H1 (cell line): ENCODE data around the gene PCIF1. TPM values are rescaled to one million over a fixed set of nuclear protein-coding genes. Genes with fewer than 3 reads are reported as not detected.

Experiments used
- CTCF ChIA-PET: fragments of 300-600 bp; sonication (Branson Sonifier 250); formaldehyde crosslinking; loops from one replicate; lab custom pipeline; 2021; ENCODE audit not compliant: partially characterized antibody; lab: Charles Lee
- POLR2A ChIA-PET: fragments of 300-600 bp; sonication (Branson Sonifier 250); formaldehyde crosslinking; loops from one replicate; lab custom pipeline; 2021; ENCODE audit warnings: inconsistent platforms; ENCODE audit not compliant: partially characterized antibody; lab: Charles Lee
- DNase-seq, 2 experiments: peaks; one replicate each; pipeline versions ENCODE4 v3.0.0 to v3.0.0-alpha.2; 2010 to 2022; ENCODE audit warnings: low spot score in 2 of 2, low read depth in 1 of 2, mixed read lengths in 1 of 2
- FAIRE-seq: peaks from 2 replicates; lab custom pipeline; 2011; peaks lifted over from hg19 to GRCh38; lab: Jason Lieb, UNC
- H2AFZ ChIP-seq: 2 replicates; pipeline ENCODE4 v1.8.1; 2012; ENCODE audit warnings: low read length, inconsistent platforms
- H2AK5ac ChIP-seq: 2 replicates; pipeline ENCODE4 v1.6.1; 2013; ENCODE audit warnings: low read depth, low read length
- H2BK120ac ChIP-seq: replicated peaks from 2 replicates; pipeline ENCODE3; 2013; ENCODE audit warnings: low read depth, low read length, inconsistent platforms
- H2BK12ac ChIP-seq: 2 replicates; pipeline ENCODE4 v1.6.1; 2013; ENCODE audit warnings: low read depth, low read length
- H2BK15ac ChIP-seq: 2 replicates; pipeline ENCODE4 v1.6.1; 2013; ENCODE audit warnings: low read length
- H2BK20ac ChIP-seq: 2 replicates; pipeline ENCODE4 v1.6.1; 2013; ENCODE audit warnings: low read length
- H2BK5ac ChIP-seq: 2 replicates; pipeline ENCODE4 v1.6.1; 2013; ENCODE audit warnings: low read depth, low read length
- H3K14ac ChIP-seq: 2 replicates; pipeline ENCODE4 v1.6.1; 2013; ENCODE audit warnings: inconsistent platforms; ENCODE audit not compliant: insufficient read length
- H3K18ac ChIP-seq: 2 replicates; pipeline ENCODE4 v1.6.1; 2013; ENCODE audit warnings: low read length; ENCODE audit errors: extremely low read depth
- H3K23ac ChIP-seq: 2 replicates; pipeline ENCODE4 v1.6.1; 2013; ENCODE audit warnings: inconsistent platforms; ENCODE audit not compliant: insufficient read length
- H3K23me2 ChIP-seq: 2 replicates; pipeline ENCODE4 v1.6.1; 2013; ENCODE audit warnings: low read depth, low read length
- H3K27ac ChIP-seq: 2 replicates; pipeline ENCODE4 v1.6.1; 2011; ENCODE audit warnings: low read depth, low read length, inconsistent platforms
- H3K27me3 ChIP-seq, 4 experiments: replicated peaks in 1 of 4; 1 replicate in 1 of 4; 2 replicates in 3 of 4; pipeline versions ENCODE4 v1.6.1 to v1.8.1; 2011 to 2013; ENCODE audit warnings: low read length in 3 of 4, mild to moderate bottlenecking in 3 of 4, inconsistent platforms in 2 of 4, mixed read lengths in 2 of 4, moderate library complexity in 1 of 4; ENCODE audit not compliant: control insufficient read depth in 3 of 4, insufficient read depth in 3 of 4; ENCODE audit errors: extremely low read depth in 1 of 4
- H3K36me3 ChIP-seq, 4 experiments: 2 replicates each; pipeline versions ENCODE4 v1.6.1 to v1.8.1; 2011 to 2013; ENCODE audit warnings: mild to moderate bottlenecking in 4 of 4, low read length in 3 of 4, moderate library complexity in 2 of 4, control low read depth in 1 of 4, inconsistent platforms in 1 of 4; ENCODE audit not compliant: insufficient read depth in 4 of 4, control insufficient read depth in 2 of 4
- H3K4ac ChIP-seq: replicated peaks from 2 replicates; pipeline ENCODE3; 2013; ENCODE audit warnings: low read length, low read depth, mixed read lengths, inconsistent platforms; ENCODE audit not compliant: insufficient read length
- H3K4me1 ChIP-seq, 4 experiments: replicated peaks in 1 of 4; 1 replicate in 1 of 4; 2 replicates in 3 of 4; pipeline versions ENCODE4 v1.6.1 to v1.8.1; 2011 to 2013; ENCODE audit warnings: low read length in 3 of 4, inconsistent platforms in 2 of 4, mixed read lengths in 1 of 4; ENCODE audit not compliant: insufficient read depth in 4 of 4, control insufficient read depth in 3 of 4
- H3K4me2 ChIP-seq, 2 experiments: 2 replicates each; pipeline versions ENCODE4 v1.6.1 to v1.8.1; 2011 to 2013; ENCODE audit warnings: low read depth in 2 of 2, low read length in 2 of 2, control low read depth in 1 of 2, inconsistent platforms in 1 of 2, mild to moderate bottlenecking in 1 of 2; ENCODE audit not compliant: insufficient read depth in 1 of 2
- H3K4me3 ChIP-seq, 4 experiments: fragments of 200-600, 300-600 bp in 1 of 4; sonication (generic), shearing (Covaris generic), sonication (Bioruptor Twin) in 1 of 4; 2 replicates each; pipeline versions ENCODE4 v1.5.1 to v1.8.1; 2011 to 2016; ENCODE audit warnings: low read length in 4 of 4, low read depth in 3 of 4, control low read depth in 2 of 4, inconsistent platforms in 2 of 4, mild to moderate bottlenecking in 2 of 4, mixed read lengths in 1 of 4, moderate library complexity in 1 of 4; ENCODE audit not compliant: insufficient read depth in 2 of 4; ENCODE audit errors: extremely low read depth in 1 of 4
- H3K56ac ChIP-seq: replicated peaks from 2 replicates; pipeline ENCODE3; 2013; ENCODE audit warnings: low read depth, mild to moderate bottlenecking, mixed read lengths, low read length, inconsistent platforms; ENCODE audit not compliant: insufficient read length
- H3K79me1 ChIP-seq: 2 replicates; pipeline ENCODE4 v1.6.1; 2013; ENCODE audit warnings: low read depth, low read length, control low read depth
- H3K79me2 ChIP-seq, 2 experiments: 2 replicates each; pipeline versions ENCODE4 v1.6.1 to v1.8.1; 2012 to 2013; ENCODE audit warnings: low read length in 2 of 2, mild to moderate bottlenecking in 2 of 2, inconsistent platforms in 1 of 2; ENCODE audit not compliant: insufficient read depth in 2 of 2, control insufficient read depth in 1 of 2
- H3K9ac ChIP-seq, 4 experiments: replicated peaks in 1 of 4; 1 replicate in 1 of 4; 2 replicates in 3 of 4; pipeline versions ENCODE4 v1.6.1 to v1.8.1; 2011 to 2013; ENCODE audit warnings: low read depth in 3 of 4, low read length in 3 of 4, control low read depth in 2 of 4, mild to moderate bottlenecking in 2 of 4, moderate library complexity in 2 of 4, inconsistent platforms in 1 of 4; ENCODE audit errors: extremely low read depth in 1 of 4
- H3K9me3 ChIP-seq, 2 experiments: 2 replicates each; pipeline versions ENCODE4 v1.6.1 to v1.8.1; 2012 to 2013; ENCODE audit warnings: mild to moderate bottlenecking in 2 of 2, moderate library complexity in 2 of 2, control low read depth in 1 of 2, inconsistent platforms in 1 of 2, low read depth in 1 of 2, low read length in 1 of 2, mixed read lengths in 1 of 2; ENCODE audit not compliant: insufficient read depth in 2 of 2
- H4K20me1 ChIP-seq, 2 experiments: replicated peaks in 1 of 2; 2 replicates each; pipeline versions ENCODE3 to v1.8.1; 2011 to 2013; ENCODE audit warnings: inconsistent platforms in 2 of 2, low read length in 2 of 2, mild to moderate bottlenecking in 1 of 2; ENCODE audit not compliant: insufficient read depth in 2 of 2, control insufficient read depth in 1 of 2
- H4K5ac ChIP-seq: 2 replicates; pipeline ENCODE4 v1.6.1; 2013; ENCODE audit warnings: low read length, low read depth, mixed read lengths, inconsistent platforms; ENCODE audit not compliant: insufficient read length
- H4K8ac ChIP-seq: 2 replicates; pipeline ENCODE4 v1.8.0; 2013; ENCODE audit warnings: mild to moderate bottlenecking, moderate library complexity, low read length, inconsistent platforms; ENCODE audit not compliant: insufficient read depth; ENCODE audit errors: extremely low read depth
- H4K91ac ChIP-seq: replicated peaks from 2 replicates; pipeline ENCODE3; 2013; ENCODE audit warnings: low read length, mixed read lengths, inconsistent platforms; ENCODE audit not compliant: insufficient read length
- BACH1 ChIP-seq: IDR thresholded peaks from 2 replicates; pipeline ENCODE4 v1.6.1; 2012; ENCODE audit warnings: low read length, improper control_type of control experiment
- HDAC6 ChIP-seq: IDR thresholded peaks from one replicate; pipeline ENCODE4 v1.7.1; 2012; ENCODE audit warnings: low read depth, mild to moderate bottlenecking, inconsistent platforms, low read length, moderate library complexity
- KDM5A ChIP-seq: fragments of 200-600 bp; IDR thresholded peaks from 2 replicates; pipeline ENCODE4 v1.7.1; 2012; ENCODE audit warnings: mild to moderate bottlenecking, low read length, inconsistent platforms, mixed read lengths
- NRF1 ChIP-seq: IDR thresholded peaks from 2 replicates; pipeline ENCODE4 v1.6.1; 2011; ENCODE audit warnings: mild to moderate bottlenecking, low read depth, low read length, improper control_type of control experiment
- POLR2AphosphoS5 ChIP-seq: IDR thresholded peaks from 2 replicates; pipeline ENCODE4 v1.6.1; 2011; ENCODE audit warnings: low read depth, low read length
- SAP30 ChIP-seq: fragments of 300-600 bp; sonication (generic); IDR thresholded peaks from 2 replicates; pipeline ENCODE4 v1.7.1; 2012; ENCODE audit warnings: low read length, moderate library complexity, mild to moderate bottlenecking, inconsistent platforms; ENCODE audit not compliant: insufficient read depth, insufficient replicate concordance
- SRF ChIP-seq: IDR thresholded peaks from 2 replicates; pipeline ENCODE4 v1.6.1; 2011; ENCODE audit warnings: mild to moderate bottlenecking, low read depth, low read length, moderate library complexity
- TAF1 ChIP-seq: IDR thresholded peaks from 2 replicates; pipeline ENCODE4 v1.6.1; 2011; ENCODE audit warnings: mild to moderate bottlenecking, low read depth, low read length
- TBP ChIP-seq: IDR thresholded peaks from 2 replicates; pipeline ENCODE4 v1.6.1; 2011; ENCODE audit warnings: low read depth, low read length, improper control_type of control experiment
- WGBS, 2 experiments: shearing (Covaris generic) in 1 of 2; methylation state at CpG; one replicate each; pipeline versions ENCODE4 v1.1.6 to v1.1.7; 2013 to 2015; ENCODE audit warnings: low lambda C conversion rate in 2 of 2, mixed read lengths in 2 of 2, inconsistent platforms in 1 of 2, low coverage in 1 of 2, missing lambda C conversion rate in 1 of 2; ENCODE audit not compliant: insufficient replicate concordance in 2 of 2, insufficient coverage in 1 of 2, insufficient read length in 1 of 2; ENCODE audit errors: extremely low coverage in 1 of 2, missing lambda C conversion rate in 1 of 2; 5-methylcytosine and 5-hydroxymethylcytosine counted together
- polyA plus RNA-seq, 7 experiments: library from polyadenylated mRNA; depleted of rRNA in 3 of 7; stranded (reverse) in 5 of 7; unstranded in 2 of 7; fragments of >200 nt in 5 of 7; fragments of 200-250 nt in 2 of 7; gene quantifications; 1 replicate in 5 of 7; 2 replicates in 1 of 7; 4 replicates in 1 of 7; pipeline versions ENCODE4 v1.2.1 to v1.2.3, GENCODE V29; 2011 to 2013; ENCODE audit warnings: missing spikeins in 2 of 7, mixed read lengths in 2 of 7
- total RNA-seq: library from RNA; stranded (reverse); fragmentation: NEBNext Ultra II Directional; extraction: Animal tissue kit (Norgen Biotek cat#: 25700); gene quantifications from 2 replicates; pipeline ENCODE4 v1.2.1, GENCODE V29; 2021

PCIF1 gene
- total and polyA plus RNA-seq, 2 of the 8 experiments (the other 6 are each of a cell fraction or from before 2014, with no cell fraction given), result 30.3 to 30.6 TPM

- H3K27me3 ChIP-seq, result no peaks in the 10 kb centered on the region; a peak in 1 of 7 replicates
- peak overlapping the region; percentile 57; the same call in 1 of the 2 replicates for H4K8ac ChIP-seq
- no peak overlapping the region for H3K9ac ChIP-seq
- no peak overlapping the region for H2AFZ ChIP-seq
- ChIA-PET CTCF (interaction anchor here (1.4 to 8.7 kb wide), 4 partner anchors 13 to 57 kb away, joined by 6 to 82 read pairs (median 25); partner anchors contain the start of genes CTSA, NEURL2 and PCIF1), POLR2A (interaction anchor here (1.1 to 14.0 kb wide), 10 partner anchors 11 to 131 kb away, joined by 3 to 283 read pairs (median 6); partner anchors contain the start of genes PCIF1, PLTP, SNX21 and ZNF335)
- H4K20me1 ChIP-seq, result peaks cover 2 to 17% of the 10 kb centered on the region in 2 experiments
- no peak overlapping the region for H2BK12ac ChIP-seq
- FAIRE-seq (no peak), DNase-seq (no peak)
- H3K18ac ChIP-seq, result no peak overlapping the region
- peaks cover 0 to 3% (median 1%) of the 10 kb centered on the region in 4 experiments; a peak in 1 of 7 replicates for H3K4me1 ChIP-seq
- no peaks in the 10 kb centered on the region for H3K79me2 ChIP-seq
- H2BK15ac ChIP-seq, result no peak overlapping the region
- H3K79me1 ChIP-seq, result peaks cover 3% of the 10 kb centered on the region; the same call in 1 of the 2 replicates
- no peak overlapping the region for H4K5ac ChIP-seq
- no peak overlapping the region for H3K4ac ChIP-seq
- H3K36me3 ChIP-seq, result peaks cover 33 to 69% (median 52%) of the 10 kb centered on the region in 4 experiments
- no peak overlapping the region for H4K91ac ChIP-seq
- 93% methylated on average over 28 of the region's 29 CpGs; no CpG with 5 or more reads in 1 of the 2 experiments for WGBS, 2 experiments
- no peak overlapping the region for H2BK5ac ChIP-seq
- no peak overlapping the region for H3K4me3 ChIP-seq
- no peak overlapping the region for H3K27ac ChIP-seq
- no peak overlapping the region for H3K56ac ChIP-seq
- no peaks in the 10 kb centered on the region for H3K9me3 ChIP-seq
- H3K4me2 ChIP-seq, result no peak overlapping the region
- H3K14ac ChIP-seq, result no peak overlapping the region
- no peak overlapping the region for H2BK120ac ChIP-seq
- no peak overlapping the region for H2AK5ac ChIP-seq
- no peak overlapping the region for H3K23ac ChIP-seq
- no peak overlapping the region for H2BK20ac ChIP-seq
- no peaks in the 10 kb centered on the region for H3K23me2 ChIP-seq
- TF ChIP-seq TAF1 (no peak), SRF (no peak), POLR2AphosphoS5 (no peak), NRF1 (no peak), KDM5A (no peak), BACH1 (no peak), HDAC6 (no peak), SAP30 (no peak), TBP (no peak)
Observed at GRCh38 chr20:45947110-45947866, 12.8 kb downstream of the PCIF1 start.
